Karpas-422 (cell line): ENCODE data around the gene MEMO1. TPM values are rescaled to one million over a fixed set of nuclear protein-coding genes. Genes with fewer than 3 reads are reported as not detected.
"Not testable (repeated sequence)": the region's sequence is repeated elsewhere in the genome, so short reads cannot be mapped to it uniquely, and the experiment has no call there.

Source experiments
- DNase-seq: peaks from one replicate; pipeline ENCODE4 v3.0.0-alpha.2; 2015
- H2AFZ ChIP-seq: fragments of 200-600 bp; sonication (generic); 2 replicates; pipeline ENCODE4 v1.6.1; 2014; ENCODE audit warnings: antibody characterized with exemption, low read length, mixed read lengths
- H3K27ac ChIP-seq: fragments of 200-600 bp; sonication (generic); 2 replicates; pipeline ENCODE4 v1.5.1; 2014; ENCODE audit warnings: mild to moderate bottlenecking, low read length, moderate library complexity
- H3K27me3 ChIP-seq: fragments of 200-600 bp; sonication (generic); 2 replicates; pipeline ENCODE4 v1.6.1; 2014; ENCODE audit warnings: low read length, mixed read lengths
- H3K36me3 ChIP-seq: fragments of 200-600 bp; sonication (generic); 2 replicates; pipeline ENCODE4 v1.6.1; 2014; ENCODE audit warnings: low read length, mixed read lengths; ENCODE audit not compliant: insufficient read depth
- H3K4me1 ChIP-seq: fragments of 200-600 bp; sonication (generic); 2 replicates; pipeline ENCODE4 v1.6.1; 2014; ENCODE audit warnings: mild to moderate bottlenecking, low read length, mixed read lengths
- H3K4me2 ChIP-seq: fragments of 200-600 bp; sonication (generic); 2 replicates; pipeline ENCODE4 v1.6.1; 2014; ENCODE audit warnings: low read length, low read depth, mild to moderate bottlenecking; ENCODE audit not compliant: poor library complexity, severe bottlenecking
- H3K4me3 ChIP-seq: fragments of 200-600 bp; sonication (generic); 2 replicates; pipeline ENCODE4 v1.5.1; 2014; ENCODE audit warnings: mild to moderate bottlenecking, antibody characterized with exemption, low read length, mixed read lengths
- H3K79me2 ChIP-seq: fragments of 200-600 bp; sonication (generic); 2 replicates; pipeline ENCODE4 v1.6.1; 2014; ENCODE audit warnings: mild to moderate bottlenecking, low read length, mixed read lengths
- H3K9ac ChIP-seq: fragments of 200-600 bp; sonication (generic); 2 replicates; pipeline ENCODE4 v1.6.0; 2014; ENCODE audit warnings: low read length
- H3K9me2 ChIP-seq: fragments of 200-600 bp; sonication (generic), shearing (Covaris generic); replicated peaks from 2 replicates; pipeline ENCODE4 v1.6.0; 2014; ENCODE audit warnings: mild to moderate bottlenecking, low read length, moderate library complexity; ENCODE audit not compliant: insufficient read depth
- H3K9me3 ChIP-seq: fragments of 300-700, 200-600 bp; sonication (generic); 2 replicates; pipeline ENCODE4 v1.6.1; 2014; ENCODE audit warnings: low read length, mixed read lengths
- H4K20me1 ChIP-seq: fragments of 200-600 bp; sonication (generic); 2 replicates; pipeline ENCODE4 v1.6.1; 2014; ENCODE audit warnings: mild to moderate bottlenecking, antibody characterized with exemption, low read length, low read depth; ENCODE audit not compliant: insufficient read depth
- total RNA-seq: library from RNA; depleted of rRNA; stranded (reverse); fragments of >200 nt; shearing (Covaris generic); gene quantifications from 2 replicates; pipeline ENCODE4 v1.2.3, GENCODE V29; 2014; ENCODE audit warnings: low replicate concordance

The MEMO1 gene
- total RNA-seq, 1 experiment from 2014 or later = 62.9 TPM

DNA sequence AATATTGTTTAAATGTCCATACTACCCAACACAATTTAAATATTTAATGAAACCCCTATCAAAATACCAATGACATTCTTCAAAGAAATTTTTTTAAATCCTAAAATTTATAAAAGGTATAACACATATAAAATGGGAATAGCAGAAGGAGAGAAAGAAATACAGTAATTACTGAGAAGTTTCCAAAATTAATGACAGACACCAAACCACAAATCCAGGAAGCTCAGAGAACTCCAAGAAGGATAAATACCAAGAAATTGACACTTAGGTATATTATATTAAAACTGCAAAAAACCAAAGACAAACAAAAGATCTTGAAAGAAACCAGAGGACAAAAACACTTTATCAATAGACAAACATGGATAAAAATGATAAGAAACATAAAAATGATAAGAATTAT lies 101.1 kb downstream of the MEMO1 start:
- peaks cover 53% of the 10 kb centered on the region for H3K79me2 ChIP-seq
- no peaks in the 10 kb centered on the region for H3K9me3 ChIP-seq

DNA sequence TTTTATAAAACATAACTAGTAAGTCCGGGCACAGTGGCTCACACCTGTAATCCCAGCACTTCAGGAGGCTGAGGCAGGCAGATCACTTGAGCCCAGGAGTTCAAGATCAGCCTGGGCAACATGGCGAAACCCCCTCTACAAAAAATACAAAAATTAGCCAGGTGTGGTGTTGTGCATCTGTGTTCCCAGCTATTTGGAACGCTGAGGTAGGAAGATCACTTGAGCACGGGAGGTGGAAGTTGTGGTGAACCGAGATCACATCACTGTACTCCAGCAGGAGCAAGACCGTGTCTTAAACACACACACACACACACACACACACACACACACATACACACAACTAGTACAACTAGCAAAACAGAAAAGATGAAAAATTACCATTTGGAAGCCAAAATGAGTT lies 103.3 kb downstream of the MEMO1 start:
- not testable (repeated sequence) for H3K9me2 ChIP-seq, H3K9me3 ChIP-seq, H3K27me3 ChIP-seq, DNase-seq, H3K4me1 ChIP-seq, H3K4me3 ChIP-seq, H3K4me2 ChIP-seq, H2AFZ ChIP-seq, H3K27ac ChIP-seq, H3K9ac ChIP-seq, H4K20me1 ChIP-seq
- Histone ChIP-seq H3K36me3 (peaks cover 18% of the 10 kb centered on the region), H3K79me2 (peaks cover 58% of the 10 kb centered on the region)

More for the DNA sequence above, 101.1 kb downstream of the MEMO1 start:
- Histone ChIP-seq H3K36me3 (peaks cover 4% of the 10 kb centered on the region; the same call in 1 of the 2 replicates), H4K20me1 (no peaks in the 10 kb centered on the region), H3K4me2 (no peak overlapping the region), H3K9ac (no peak overlapping the region), H3K27ac (no peak overlapping the region), H3K9me2 (no peaks in the 10 kb centered on the region), H3K27me3 (no peaks in the 10 kb centered on the region), H2AFZ (no peak overlapping the region), H3K4me3 (no peak overlapping the region), H3K4me1 (no peaks in the 10 kb centered on the region)
- DNase-seq = no peak

DNA sequence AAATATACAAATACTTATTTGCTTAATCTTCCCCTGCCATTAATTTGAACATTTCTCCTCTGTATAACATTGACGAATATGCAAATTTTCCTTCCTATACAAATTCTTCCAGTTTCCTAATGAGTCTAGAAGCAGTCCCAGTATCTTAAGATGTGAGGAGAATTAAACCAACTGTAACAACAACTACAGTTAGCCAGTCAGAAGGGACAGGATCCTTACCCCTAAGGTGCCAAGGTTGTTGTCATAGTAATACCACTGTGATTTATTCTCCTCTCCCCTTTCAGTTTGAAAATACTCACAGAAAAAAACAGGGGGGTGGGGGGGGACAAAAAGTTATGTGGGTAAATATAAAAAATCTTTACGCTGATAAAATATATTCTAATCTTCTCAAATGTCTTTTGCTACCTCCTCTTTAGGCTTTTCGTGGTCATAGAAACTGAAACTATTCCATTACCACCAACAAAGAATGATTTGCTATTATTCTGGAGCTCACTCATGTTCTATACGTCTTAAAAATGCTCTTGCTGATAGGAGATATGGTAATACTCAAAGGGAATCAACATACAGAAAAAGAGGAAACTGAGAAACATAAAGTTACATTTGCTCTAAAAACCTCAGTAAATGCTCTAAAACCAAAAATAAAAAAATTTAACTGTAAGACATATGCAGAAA lies 107.6 kb downstream of the MEMO1 start:
- no peak for DNase-seq
- no peaks in the 10 kb centered on the region for H3K9me2 ChIP-seq
- no peak overlapping the region for H2AFZ ChIP-seq
- H3K36me3 ChIP-seq = peaks cover 36% of the 10 kb centered on the region
- no peak overlapping the region for H3K4me3 ChIP-seq
- no peak overlapping the region for H3K9ac ChIP-seq
- H3K4me2 ChIP-seq = no peak overlapping the region
- H3K27me3 ChIP-seq = no peaks in the 10 kb centered on the region
- H3K27ac ChIP-seq = no peak overlapping the region
- peaks cover 49% of the 10 kb centered on the region for H3K79me2 ChIP-seq
- 0 out of 2 replicates have a peak, but pooled peaks cover 3% of the 10 kb centered on the region for H3K9me3 ChIP-seq
- no peaks in the 10 kb centered on the region for H4K20me1 ChIP-seq
- no peaks in the 10 kb centered on the region for H3K4me1 ChIP-seq

DNA sequence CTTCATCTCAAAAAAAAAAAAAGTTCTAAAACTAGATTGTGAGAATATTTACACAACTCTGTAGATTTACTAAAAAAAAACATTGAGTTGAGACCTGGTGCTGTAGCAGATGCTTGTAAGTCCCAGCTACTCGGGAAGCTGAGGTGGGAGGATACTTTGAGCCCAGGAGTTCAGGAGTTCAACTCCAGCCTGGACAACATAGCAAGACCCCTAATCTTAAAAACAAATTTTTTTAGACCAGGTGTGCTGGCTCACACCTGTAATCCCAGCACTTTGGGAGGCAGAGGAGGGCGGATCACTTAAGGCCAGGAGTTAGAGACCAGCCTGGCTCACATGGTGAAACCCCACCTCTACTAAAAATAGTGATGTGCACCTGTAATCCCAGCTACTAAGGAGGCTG lies 108.9 kb downstream of the MEMO1 start:
- H3K4me2 ChIP-seq = no peak overlapping the region
- no peak overlapping the region for H3K4me3 ChIP-seq
- no peaks in the 10 kb centered on the region for H3K9me2 ChIP-seq
- no peak overlapping the region for H2AFZ ChIP-seq
- DNase-seq = no peak
- no peaks in the 10 kb centered on the region for H3K27me3 ChIP-seq
- H3K4me1 ChIP-seq = no peaks in the 10 kb centered on the region
- peaks cover 42% of the 10 kb centered on the region for H3K36me3 ChIP-seq
- H3K9ac ChIP-seq = no peak overlapping the region
- H3K27ac ChIP-seq = no peak overlapping the region
- H4K20me1 ChIP-seq = no peaks in the 10 kb centered on the region
- peaks cover 42% of the 10 kb centered on the region for H3K79me2 ChIP-seq
- peaks cover 9% of the 10 kb centered on the region; the same call in 1 of the 2 replicates for H3K9me3 ChIP-seq

DNA sequence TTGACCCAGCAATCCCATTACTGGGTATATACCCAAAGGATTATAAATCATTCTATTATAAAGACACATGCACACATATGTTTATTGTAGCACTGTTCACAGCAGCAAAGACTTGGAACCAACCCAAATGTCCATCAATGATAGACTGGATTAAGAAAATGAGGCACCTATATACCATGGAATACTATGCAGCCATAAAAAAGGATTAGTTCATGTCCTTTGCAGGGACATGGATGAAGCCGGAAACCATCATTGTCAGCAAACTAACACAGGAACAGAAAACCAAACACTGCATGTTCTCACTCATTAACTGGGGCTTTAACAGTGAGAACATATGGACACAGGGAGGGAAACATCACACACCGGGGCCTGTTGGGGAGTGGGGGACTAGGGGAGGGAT lies 110.7 kb downstream of the MEMO1 start:
- H3K27me3 ChIP-seq, H3K4me2 ChIP-seq, H3K9me3 ChIP-seq, H3K4me3 ChIP-seq, H3K4me1 ChIP-seq, H4K20me1 ChIP-seq, H2AFZ ChIP-seq, H3K27ac ChIP-seq, H3K9me2 ChIP-seq, H3K9ac ChIP-seq, DNase-seq: not testable (repeated sequence)
- Histone ChIP-seq H3K36me3 (peaks cover 42% of the 10 kb centered on the region), H3K79me2 (peaks cover 46% of the 10 kb centered on the region)

DNA sequence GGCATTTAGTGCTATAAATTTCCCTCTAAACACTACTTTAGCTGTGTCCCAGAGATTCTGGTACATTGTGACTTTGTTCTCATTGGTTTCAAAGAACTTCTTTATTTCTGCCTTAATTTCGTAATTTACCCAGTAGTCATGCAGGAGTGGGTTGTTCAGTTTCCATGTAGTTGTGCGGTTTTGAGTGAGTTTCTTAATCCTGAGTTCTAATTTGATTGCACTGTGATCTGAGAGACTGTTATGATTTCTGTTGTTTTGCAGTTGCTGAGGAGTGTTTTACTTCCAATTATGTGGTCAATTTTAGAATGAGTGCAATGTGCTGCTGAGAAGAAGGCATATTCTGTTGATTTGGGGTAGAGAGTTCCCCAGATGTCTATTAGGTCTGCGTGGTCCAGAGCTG lies 112.5 kb downstream of the MEMO1 start:
- peaks cover 53% of the 10 kb centered on the region for H3K79me2 ChIP-seq
- not testable (repeated sequence) for H3K4me3 ChIP-seq, H4K20me1 ChIP-seq, H3K27me3 ChIP-seq, H3K4me1 ChIP-seq, H3K27ac ChIP-seq, H3K9me2 ChIP-seq, H3K9ac ChIP-seq, DNase-seq, H3K9me3 ChIP-seq, H3K4me2 ChIP-seq, H2AFZ ChIP-seq
- peaks cover 31% of the 10 kb centered on the region for H3K36me3 ChIP-seq

DNA sequence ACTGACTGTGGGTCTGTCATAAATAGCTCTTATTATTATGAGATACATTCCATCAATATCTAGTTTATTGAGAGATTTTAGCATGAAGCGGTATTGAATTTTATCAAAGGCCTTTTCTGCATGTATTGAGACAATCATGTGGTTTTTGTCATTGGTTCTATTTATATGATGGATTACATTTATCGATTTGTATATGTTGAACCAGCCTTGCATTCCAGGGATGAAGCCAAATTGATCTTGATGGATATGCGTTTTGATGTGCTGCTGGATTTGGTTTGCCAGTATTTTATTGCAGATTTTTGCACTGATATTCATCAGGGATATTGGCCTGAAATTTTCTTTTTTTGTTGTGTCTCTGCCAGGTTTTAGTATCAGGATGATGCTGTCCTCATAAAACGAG lies 113.5 kb downstream of the MEMO1 start:
- not testable (repeated sequence) for H3K4me2 ChIP-seq, H3K4me3 ChIP-seq, DNase-seq, H4K20me1 ChIP-seq, H3K9me3 ChIP-seq, H3K9ac ChIP-seq, H3K27me3 ChIP-seq, H3K9me2 ChIP-seq, H3K27ac ChIP-seq, H2AFZ ChIP-seq
- peaks cover 53% of the 10 kb centered on the region for H3K79me2 ChIP-seq
- H3K4me1 ChIP-seq = peaks cover 10% of the 10 kb centered on the region
- H3K36me3 ChIP-seq = peaks cover 22% of the 10 kb centered on the region

DNA sequence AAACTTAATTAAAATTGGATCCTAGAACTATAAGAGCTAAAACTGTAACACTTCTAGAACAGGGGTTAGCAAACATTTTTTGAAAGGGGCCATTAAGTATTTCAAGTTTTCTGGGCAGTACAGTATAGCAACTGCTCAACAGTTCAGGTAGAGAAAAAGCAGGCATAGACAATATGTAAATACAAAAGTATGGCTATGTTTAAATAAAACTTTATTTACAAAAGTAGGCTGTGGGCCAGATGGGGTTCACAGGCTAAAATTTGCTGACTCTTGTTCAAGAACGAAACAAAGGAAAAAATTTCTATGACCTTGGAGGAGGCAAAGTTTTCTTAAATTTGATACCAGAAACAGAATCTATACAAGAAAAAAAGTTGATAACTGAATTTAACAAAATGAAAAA lies 114.5 kb downstream of the MEMO1 start:
- Histone ChIP-seq H3K9me2 (no peaks in the 10 kb centered on the region), H4K20me1 (no peaks in the 10 kb centered on the region)

More for the DNA sequence above, 114.5 kb downstream of the MEMO1 start:
- H3K36me3 ChIP-seq = peaks cover 14% of the 10 kb centered on the region
- peaks cover 16% of the 10 kb centered on the region for H3K4me1 ChIP-seq
- H3K9me3 ChIP-seq = peaks cover 9% of the 10 kb centered on the region; the same call in 1 of the 2 replicates
- no peak overlapping the region for H3K9ac ChIP-seq
- no peak overlapping the region for H3K27ac ChIP-seq
- H3K4me3 ChIP-seq = no peak overlapping the region
- H3K27me3 ChIP-seq = no peaks in the 10 kb centered on the region
- H3K4me2 ChIP-seq = no peak overlapping the region
- peaks cover 56% of the 10 kb centered on the region for H3K79me2 ChIP-seq
- DNase-seq = no peak
- no peak overlapping the region for H2AFZ ChIP-seq
